H9 (cell line): ENCODE measurements around the gene PRR30. TPM values are rescaled to one million over a fixed set of nuclear protein-coding genes. Genes with fewer than 3 reads are reported as not detected.
A peak's percentile ranks its signal among the peaks of the same experiment; 100 is the strongest.

ENCODE experiments used
- DNase-seq: peaks from one replicate; pipeline ENCODE4 v3.0.0-alpha.2; 2017
- H2AFZ ChIP-seq: one replicate; pipeline ENCODE4 v1.6.1; 2013; ENCODE audit warnings: mild to moderate bottlenecking, low read length, control low read depth, moderate library complexity
- H2AK5ac ChIP-seq: 2 replicates; pipeline ENCODE4 v1.6.1; 2013; ENCODE audit warnings: low read length, control low read depth, mixed read lengths; ENCODE audit not compliant: insufficient read length
- H2BK120ac ChIP-seq: one replicate; pipeline ENCODE4 v1.6.1; 2013; ENCODE audit warnings: low read depth, mild to moderate bottlenecking, low read length, control low read depth, inconsistent platforms; ENCODE audit not compliant: poor library complexity, severe bottlenecking
- H2BK12ac ChIP-seq: 2 replicates; pipeline ENCODE4 v1.6.1; 2013; ENCODE audit warnings: low read length, control low read depth, mixed read lengths, low read depth; ENCODE audit not compliant: insufficient read length
- H2BK15ac ChIP-seq: 2 replicates; pipeline ENCODE4 v1.6.1; 2013; ENCODE audit warnings: low read depth, low read length, control low read depth
- H2BK20ac ChIP-seq: one replicate; pipeline ENCODE4 v1.6.1; 2013; ENCODE audit warnings: low read depth, mild to moderate bottlenecking, low read length, control low read depth, inconsistent platforms; ENCODE audit not compliant: poor library complexity, severe bottlenecking
- H2BK5ac ChIP-seq: 2 replicates; pipeline ENCODE4 v1.6.1; 2013; ENCODE audit warnings: low read length, control low read depth, mixed read lengths; ENCODE audit not compliant: insufficient read length
- H3K14ac ChIP-seq: 2 replicates; pipeline ENCODE4 v1.6.1; 2013; ENCODE audit warnings: low read length, control low read depth; ENCODE audit not compliant: insufficient read depth
- H3K18ac ChIP-seq: 2 replicates; pipeline ENCODE4 v1.6.1; 2013; ENCODE audit warnings: low read depth, mild to moderate bottlenecking, mixed read lengths, low read length, control low read depth; ENCODE audit not compliant: insufficient read length
- H3K23ac ChIP-seq: 2 replicates; pipeline ENCODE4 v1.6.1; 2013; ENCODE audit warnings: low read length, control low read depth, mixed read lengths, low read depth; ENCODE audit not compliant: insufficient read length
- H3K23me2 ChIP-seq: 2 replicates; pipeline ENCODE4 v1.6.1; 2013; ENCODE audit warnings: low read depth, mild to moderate bottlenecking, mixed read lengths, low read length, control low read depth; ENCODE audit not compliant: insufficient read length, poor library complexity, severe bottlenecking
- H3K27ac ChIP-seq: 2 replicates; pipeline ENCODE4 v1.5.1; 2013; ENCODE audit warnings: low read length, control low read depth, mixed read lengths, low read depth; ENCODE audit not compliant: insufficient read length
- H3K27me3 ChIP-seq: 2 replicates; pipeline ENCODE4 v1.6.1; 2013; ENCODE audit warnings: low read length, control low read depth, inconsistent platforms; ENCODE audit not compliant: insufficient read depth
- H3K4ac ChIP-seq: 2 replicates; pipeline ENCODE4 v1.6.1; 2013; ENCODE audit warnings: low read depth, mild to moderate bottlenecking, control low read depth, inconsistent platforms, low read length, moderate library complexity
- H3K4me1 ChIP-seq: 2 replicates; pipeline ENCODE4 v1.6.1; 2013; ENCODE audit warnings: low read length, control low read depth, inconsistent platforms; ENCODE audit not compliant: insufficient read depth
- H3K4me2 ChIP-seq: 2 replicates; pipeline ENCODE4 v1.6.1; 2013; ENCODE audit warnings: low read length, control low read depth, mixed read lengths; ENCODE audit not compliant: insufficient read length, insufficient read depth
- H3K56ac ChIP-seq: 2 replicates; pipeline ENCODE4 v1.6.1; 2013; ENCODE audit warnings: low read depth, mild to moderate bottlenecking, mixed read lengths, low read length, control low read depth; ENCODE audit not compliant: insufficient read length
- H3K79me1 ChIP-seq: 2 replicates; pipeline ENCODE4 v1.6.1; 2013; ENCODE audit warnings: low read depth, mild to moderate bottlenecking, moderate library complexity, low read length, control low read depth, inconsistent platforms; ENCODE audit not compliant: insufficient read depth, poor library complexity, severe bottlenecking
- H3K79me2 ChIP-seq: 2 replicates; pipeline ENCODE4 v1.6.1; 2013; ENCODE audit warnings: low read length, control low read depth, inconsistent platforms; ENCODE audit not compliant: insufficient read depth
- H3K9ac ChIP-seq: 2 replicates; pipeline ENCODE4 v1.6.1; 2013; ENCODE audit warnings: low read length, control low read depth, mixed read lengths; ENCODE audit not compliant: insufficient read length; ENCODE audit errors: extremely low read depth
- H3K9me3 ChIP-seq: one replicate; pipeline ENCODE4 v1.6.1; 2013; ENCODE audit warnings: low read depth, low read length, inconsistent platforms; ENCODE audit not compliant: control insufficient read depth
- H3T11ph ChIP-seq: one replicate; pipeline ENCODE4 v1.6.1; 2013; ENCODE audit warnings: mild to moderate bottlenecking, low read length, control low read depth, inconsistent platforms
- H4K20me1 ChIP-seq: one replicate; pipeline ENCODE4 v1.6.1; 2013; ENCODE audit not compliant: control insufficient read depth, insufficient read length, insufficient read depth
- H4K5ac ChIP-seq: 2 replicates; pipeline ENCODE4 v1.6.1; 2013; ENCODE audit warnings: low read depth, mild to moderate bottlenecking, mixed read lengths, low read length, control low read depth; ENCODE audit not compliant: insufficient read length
- H4K8ac ChIP-seq: replicated peaks from 2 replicates; pipeline ENCODE4 v1.6.1; 2013; ENCODE audit warnings: low read length, control low read depth, mixed read lengths, low read depth; ENCODE audit not compliant: insufficient read length
- H4K91ac ChIP-seq: 2 replicates; pipeline ENCODE4 v1.6.1; 2013; ENCODE audit warnings: low read depth, mild to moderate bottlenecking, moderate library complexity, mixed read lengths, low read length, control low read depth; ENCODE audit not compliant: insufficient read length
- H3K27ac Mint-ChIP-seq, 3 experiments: 2 replicates in 2 of 3; 3 replicates in 1 of 3; pipeline ENCODE4 v1.8.0; 2020 to 2021; ENCODE audit warnings: mixed read lengths in 3 of 3, mild to moderate bottlenecking in 1 of 3, moderate library complexity in 1 of 3
- H3K27me3 Mint-ChIP-seq: 2 replicates; pipeline ENCODE4 v1.8.0; 2021; ENCODE audit warnings: low read depth, mild to moderate bottlenecking, moderate library complexity, mixed read lengths
- H3K36me3 Mint-ChIP-seq, 3 experiments: 2 replicates in 2 of 3; 3 replicates in 1 of 3; pipeline ENCODE4 v1.8.0; 2020 to 2021; ENCODE audit warnings: low read depth in 3 of 3, mixed read lengths in 3 of 3; ENCODE audit not compliant: insufficient read depth in 1 of 3
- H3K4me1 Mint-ChIP-seq, 2 experiments: 2 replicates each; pipeline ENCODE4 v1.8.0; 2020; ENCODE audit warnings: mixed read lengths in 2 of 2
- H3K4me3 Mint-ChIP-seq, 2 experiments: 2 replicates in 1 of 2; 3 replicates in 1 of 2; pipeline ENCODE4 v1.8.0; 2020 to 2021; ENCODE audit warnings: mild to moderate bottlenecking in 2 of 2, mixed read lengths in 2 of 2, moderate library complexity in 1 of 2
- H3K9me3 Mint-ChIP-seq, 2 experiments: 2 replicates in 1 of 2; 3 replicates in 1 of 2; pipeline ENCODE4 v1.8.0; 2020; ENCODE audit warnings: mild to moderate bottlenecking in 2 of 2, mixed read lengths in 2 of 2, moderate library complexity in 1 of 2
- CTCF ChIP-seq: fragments of 200-600 bp; sonication (generic); conservative IDR thresholded peaks from 3 replicates; pipeline ENCODE4 v1.8.0; 2021; ENCODE audit warnings: antibody characterized with exemption, mild to moderate bottlenecking
- WGBS: extraction: QIAGEN DNeasy Blood & Tissue Kit; methylation state at CpG from one replicate; pipeline ENCODE4 v1.1.7; 2013; ENCODE audit warnings: missing lambda C conversion rate, low lambda C conversion rate, mixed read lengths; ENCODE audit not compliant: insufficient read length; ENCODE audit errors: extremely low coverage; 5-methylcytosine and 5-hydroxymethylcytosine counted together
- total RNA-seq: library from RNA; stranded (reverse); gene quantifications from 2 replicates; pipeline ENCODE4 v1.2.1, GENCODE V29; 2021

The PRR30 gene
- total RNA-seq, 1 experiment from 2014 or later, result not detected

- TF ChIP-seq CTCF, result no peak
- no peak within 1 kb of the TSS for H2BK20ac ChIP-seq
- H4K5ac ChIP-seq, result no peak within 1 kb of the TSS
- H3K18ac ChIP-seq, result peak within 1 kb of the TSS; percentile 65
- H2BK120ac ChIP-seq, result no peak within 1 kb of the TSS
- H3K23ac ChIP-seq, result no peak within 1 kb of the TSS
- no peak within 1 kb of the TSS for H2BK5ac ChIP-seq
- Mint-ChIP-seq H3K4me1 (peaks cover 11 to 16% of the 10 kb centered on the region in 2 experiments), H3K27me3 (peaks cover 53% of the 10 kb centered on the region), H3K36me3 (no peaks in the 10 kb centered on the region; a peak in 3 of 7 replicates), H3K4me3 (peak within 1 kb of the TSS; percentile 80 to 89), H3K27ac (peak within 1 kb of the TSS in 1 of 3 experiments; percentile 37; a peak in 1 of 7 replicates), H3K9me3 (no peaks in the 10 kb centered on the region)
- WGBS, result no CpG with 5 or more reads among the region's 47 CpGs
- H3K4ac ChIP-seq, result no peak within 1 kb of the TSS
- H2AK5ac ChIP-seq, result no peak within 1 kb of the TSS
- H3K27ac ChIP-seq, result no peak within 1 kb of the TSS
- no peak within 1 kb of the TSS for H3T11ph ChIP-seq
- peaks cover 7% of the 10 kb centered on the region for H3K23me2 ChIP-seq
- no peaks in the 10 kb centered on the region for H3K79me1 ChIP-seq
- H2BK15ac ChIP-seq, result no peak within 1 kb of the TSS; the same call in 1 of the 2 replicates
- H2BK12ac ChIP-seq, result no peak within 1 kb of the TSS
- H3K9ac ChIP-seq, result no peak within 1 kb of the TSS
- no peaks in the 10 kb centered on the region for H3K9me3 ChIP-seq
- H3K4me2 ChIP-seq, result peak within 1 kb of the TSS; percentile 94
- peaks cover 2% of the 10 kb centered on the region for H4K20me1 ChIP-seq
- no peak within 1 kb of the TSS for H4K8ac ChIP-seq
- H3K56ac ChIP-seq, result no peak within 1 kb of the TSS
- no peak within 1 kb of the TSS for H2AFZ ChIP-seq
- DNase-seq, result peak; percentile 67
- H3K14ac ChIP-seq, result peak within 1 kb of the TSS; percentile 69
- H3K4me1 ChIP-seq, result no peaks in the 10 kb centered on the region; the same call in 1 of the 2 replicates
- no peak within 1 kb of the TSS for H4K91ac ChIP-seq
- peaks cover 12% of the 10 kb centered on the region; the same call in 1 of the 2 replicates for H3K27me3 ChIP-seq
- H3K79me2 ChIP-seq, result no peaks in the 10 kb centered on the region
Measured at GRCh38 chr2:27123302-27124150, 15.7 kb downstream of the PRR30 start, which contains the start of gene ABHD1. ABHD1 (plus strand) TSS chr2:27123815; CDS start chr2:27123949, 134 bp downstream.
